ENCODE results near the gene ZCCHC7.
"Not testable (repeated sequence)": the region's sequence is repeated elsewhere in the genome, so short reads cannot be mapped to it uniquely, and the experiment has no call there.

ZCCHC7 gene

GRCh38 chr9:37382161-37382981 is 262.0 kb downstream of the ZCCHC7 start:
- no peak for DNase-seq

GRCh38 chr9:37382982-37383357 is 262.6 kb downstream of the ZCCHC7 start:
- no peak for DNase-seq

DNA sequence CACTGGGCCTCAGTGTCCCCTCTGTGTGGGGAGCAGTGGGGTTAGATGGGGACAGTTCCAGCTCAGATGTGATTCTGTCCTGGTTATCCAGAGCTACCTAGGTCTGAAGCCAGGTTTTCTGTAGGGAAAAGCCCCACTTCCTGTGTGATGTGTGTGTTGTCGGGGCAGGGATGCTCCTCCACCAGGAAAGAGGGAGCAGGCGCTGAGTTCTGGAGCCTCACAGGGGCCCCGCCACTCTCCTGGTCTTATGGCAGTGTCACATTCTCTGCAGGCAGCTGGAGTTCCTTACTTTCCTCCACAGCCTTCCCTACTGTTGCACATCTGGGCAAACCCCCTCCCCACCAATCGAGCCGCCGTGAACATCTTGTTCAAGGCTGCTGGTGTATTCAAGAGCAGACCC is 263.0 kb downstream of the ZCCHC7 start:
- no peak for DNase-seq

GRCh38 chr9:37383876-37384746 is 263.7 kb downstream of the ZCCHC7 start:
- no peak for DNase-seq

DNA sequence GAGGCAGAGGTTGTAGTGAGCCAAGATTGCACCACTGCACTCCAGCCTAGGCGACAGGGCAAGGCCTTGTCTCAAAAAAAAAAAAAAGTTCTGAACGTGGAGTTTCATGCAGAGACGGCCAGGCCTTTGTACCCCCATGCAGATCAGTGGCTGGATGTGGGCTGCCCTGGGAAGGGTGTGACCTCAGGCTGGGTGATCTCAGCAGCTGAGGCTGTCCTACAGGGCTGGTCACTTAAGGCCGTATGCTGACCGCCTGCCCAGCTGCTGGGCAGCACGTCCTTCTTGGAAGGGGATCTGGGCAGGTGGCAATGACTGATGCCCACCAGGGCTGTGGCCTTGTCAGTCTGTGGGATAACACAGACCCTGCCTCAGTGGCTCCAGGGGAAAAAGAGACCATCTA is 264.9 kb downstream of the ZCCHC7 start:
- DNase-seq: no peak

DNA sequence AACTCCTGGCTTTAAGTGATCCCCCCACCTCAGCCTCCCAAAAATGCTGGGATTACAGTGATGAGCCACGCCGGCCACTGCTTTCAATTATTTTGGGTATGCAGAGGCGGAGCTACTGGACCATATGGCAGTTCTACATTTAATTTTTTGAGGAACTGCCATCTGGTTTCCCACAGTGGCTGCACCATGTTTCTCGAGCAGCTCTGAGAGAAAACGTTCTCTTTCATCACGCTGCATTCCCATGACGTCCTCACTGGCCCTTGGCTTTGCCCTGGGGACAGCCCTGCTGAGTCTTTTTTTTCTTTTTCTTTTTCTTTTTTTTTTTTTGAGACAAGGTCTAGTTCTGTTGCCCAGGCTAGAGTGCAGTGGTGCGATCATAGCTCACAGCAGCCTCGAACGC is 266.6 kb downstream of the ZCCHC7 start:
- DNase-seq: peak; percentile 43

DNA sequence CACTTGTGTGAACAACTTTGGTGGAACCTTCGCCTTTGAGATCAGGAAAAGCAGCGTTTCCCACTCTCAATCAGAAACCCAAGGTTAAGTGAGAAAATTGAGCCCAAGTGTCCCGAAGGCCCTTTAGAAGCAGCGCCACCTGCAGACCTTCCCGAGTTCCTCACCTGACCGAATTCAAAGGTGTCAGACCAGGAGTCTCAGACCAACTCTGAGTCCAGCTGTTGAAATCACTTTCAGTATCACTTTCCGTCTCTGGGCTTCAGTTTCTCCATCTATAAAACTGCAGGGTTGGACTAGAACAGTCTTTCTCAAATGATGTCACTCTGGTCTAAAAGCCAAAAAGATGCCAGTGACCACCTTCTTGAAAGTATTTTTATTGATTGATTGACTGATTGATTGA is 270.4 kb downstream of the ZCCHC7 start:
- DNase-seq: peak; percentile 50

- DNase-seq: no peak
These were observed 271.9 kb downstream of the ZCCHC7 start for GRCh38 chr9:37392272-37392671.

DNA sequence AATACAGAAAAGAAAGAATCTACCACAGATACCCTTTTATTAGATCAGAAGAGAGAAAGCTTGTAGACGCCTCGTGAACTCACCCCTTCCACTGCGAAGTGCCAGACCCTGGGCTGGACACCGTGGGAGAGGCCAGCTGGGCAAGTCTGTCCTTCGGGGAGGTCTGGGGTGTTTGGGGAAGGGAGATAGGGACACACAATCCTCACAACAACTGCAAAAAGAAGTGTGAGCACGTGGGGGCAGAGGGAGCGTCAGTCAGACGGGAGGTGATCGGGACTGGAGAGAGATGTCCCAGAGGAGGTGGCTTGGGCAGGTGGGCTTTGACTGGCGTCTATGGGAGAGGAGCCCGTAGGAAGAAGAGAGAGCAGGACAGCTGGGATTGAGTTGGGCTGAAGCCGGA is 274.9 kb downstream of the ZCCHC7 start:
- DNase-seq: no peak

- no peak for DNase-seq
These were observed 275.3 kb downstream of the ZCCHC7 start for GRCh38 chr9:37395663-37396062.

GRCh38 chr9:37397948-37398347 is 277.6 kb downstream of the ZCCHC7 start:
- not testable (repeated sequence) for DNase-seq

- DNase-seq: no peak
These were observed 278.2 kb downstream of the ZCCHC7 start for GRCh38 chr9:37398464-37399025.

GRCh38 chr9:37399336-37399735 is 279.0 kb downstream of the ZCCHC7 start:
- DNase-seq: no peak

- DNase-seq: no peak
These were observed 284.2 kb downstream of the ZCCHC7 start for GRCh38 chr9:37404590-37404989.

GRCh38 chr9:37405350-37405749 is 285.0 kb downstream of the ZCCHC7 start:
- no peak for DNase-seq

- no peak for DNase-seq
These were observed 285.5 kb downstream of the ZCCHC7 start for GRCh38 chr9:37405764-37406380.

- DNase-seq: no peak
These were observed 286.4 kb downstream of the ZCCHC7 start for GRCh38 chr9:37406603-37407401.

DNA sequence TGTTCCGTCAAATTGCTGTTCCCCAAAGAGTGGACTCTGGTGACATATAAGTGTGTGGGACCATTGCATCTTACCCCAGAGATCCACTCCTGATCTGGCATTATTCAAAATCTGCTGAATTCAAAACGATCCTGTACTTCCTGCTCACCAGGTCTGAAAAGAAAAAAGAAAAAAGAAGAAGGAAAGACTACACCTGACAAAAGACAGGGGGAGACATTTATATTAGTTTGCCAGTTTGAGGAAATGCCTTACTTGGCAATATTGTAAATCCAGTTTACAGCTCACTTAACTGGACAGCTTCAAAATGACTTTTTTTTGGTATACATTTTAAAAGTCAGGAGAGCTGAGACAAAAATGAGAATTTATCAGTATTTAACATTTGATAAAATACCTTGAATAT is 287.1 kb downstream of the ZCCHC7 start:
- no peak for DNase-seq
